ENCODE measurements around the gene EYA2.
"Not testable (repeated sequence)": the region's sequence is repeated elsewhere in the genome, so short reads cannot be mapped to it uniquely, and the experiment has no call there.

Gene EYA2

DNA sequence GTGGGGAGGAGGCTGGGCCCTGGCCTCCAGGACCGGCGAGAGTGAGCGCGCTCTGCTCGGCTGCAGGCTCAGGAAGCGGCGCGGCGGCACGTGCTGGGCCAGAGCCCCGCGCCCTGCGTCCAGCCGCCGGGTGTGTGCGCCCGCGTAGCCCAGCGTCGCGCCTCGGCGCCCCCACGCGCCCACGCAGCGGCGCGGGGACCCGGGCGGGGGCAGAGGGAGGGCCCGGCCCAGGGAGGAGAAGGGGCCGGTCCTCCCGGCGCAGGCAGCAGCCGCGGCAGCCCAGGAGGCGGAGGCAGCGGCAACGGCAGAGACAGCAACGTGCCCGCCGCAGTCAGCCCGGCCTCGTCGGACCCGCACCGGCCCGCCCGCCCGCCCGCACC is at the start of gene EYA2:
Gene EYA2 (plus strand): TSS at position 265 of the 380 bp plus-strand sequence. CDS start 95,168 bp downstream, outside the sequence.
- no peak for DNase-seq

GRCh38 chr20:46844965-46845364 is 49.7 kb upstream of the EYA2 start:
- DNase-seq = no peak

- no peak for DNase-seq
Measured at GRCh38 chr20:46849269-46849668, 45.4 kb upstream of the EYA2 start.

- DNase-seq = no peak
Measured at GRCh38 chr20:46849751-46850150, 44.9 kb upstream of the EYA2 start.

DNA sequence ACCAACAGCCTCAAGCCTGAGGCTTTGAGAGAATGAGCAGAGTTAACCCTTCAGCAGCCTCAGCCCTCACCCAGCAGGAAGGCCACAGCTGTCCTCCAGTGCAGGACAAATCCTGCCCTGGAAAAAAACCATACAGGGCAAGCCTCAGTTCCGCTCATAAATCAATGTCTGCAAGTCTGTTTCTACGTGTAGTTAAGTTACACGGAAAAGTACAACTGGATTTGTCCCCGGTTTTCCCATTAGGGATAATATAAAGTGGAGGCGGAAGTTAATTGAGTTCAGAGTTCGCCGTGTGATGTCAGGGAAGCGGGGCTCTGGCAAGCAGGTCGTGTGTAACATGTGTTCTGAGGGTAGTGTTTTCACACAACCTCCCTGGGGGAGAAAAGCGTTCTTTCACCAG is 44.2 kb upstream of the EYA2 start:
- DNase-seq = no peak

DNA sequence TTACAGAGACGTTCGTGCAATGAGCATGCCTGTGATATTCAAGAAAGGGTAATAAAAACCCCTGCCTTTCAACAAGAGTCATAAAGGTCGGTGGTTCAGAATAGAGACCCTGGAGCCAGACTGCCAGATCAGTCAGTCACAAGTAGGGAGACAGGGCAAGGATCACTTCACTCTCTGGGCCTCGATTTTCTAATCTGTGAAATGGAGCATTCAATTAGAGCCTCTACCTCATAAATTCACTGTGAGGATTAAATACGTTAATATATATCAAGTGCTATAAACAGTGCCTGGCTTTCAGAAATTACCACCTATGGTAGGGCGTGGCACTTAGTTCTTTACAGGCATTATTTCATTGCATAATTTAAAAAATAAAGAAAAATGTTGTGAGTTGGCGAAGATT is 43.7 kb upstream of the EYA2 start:
- DNase-seq = no peak

DNA sequence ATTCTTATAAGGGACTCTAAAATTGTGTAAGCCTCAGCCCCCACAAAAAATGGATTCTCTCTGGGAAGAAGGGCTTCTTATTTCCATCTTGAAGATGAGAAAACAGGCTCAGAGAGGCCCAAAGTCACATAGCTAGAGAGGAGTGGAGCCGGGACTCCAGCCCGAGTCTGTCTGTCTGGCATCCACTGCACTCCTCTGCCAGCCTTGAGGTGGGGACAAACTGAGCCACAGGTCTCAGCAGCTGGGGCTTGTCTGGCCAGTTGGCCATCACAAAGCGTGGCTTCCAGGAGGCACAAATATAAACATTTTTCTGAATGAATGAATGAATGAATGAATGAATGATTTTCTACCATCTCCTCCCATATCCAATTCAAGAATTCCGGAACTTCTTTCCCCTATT is 42.9 kb upstream of the EYA2 start:
- DNase-seq = no peak

DNA sequence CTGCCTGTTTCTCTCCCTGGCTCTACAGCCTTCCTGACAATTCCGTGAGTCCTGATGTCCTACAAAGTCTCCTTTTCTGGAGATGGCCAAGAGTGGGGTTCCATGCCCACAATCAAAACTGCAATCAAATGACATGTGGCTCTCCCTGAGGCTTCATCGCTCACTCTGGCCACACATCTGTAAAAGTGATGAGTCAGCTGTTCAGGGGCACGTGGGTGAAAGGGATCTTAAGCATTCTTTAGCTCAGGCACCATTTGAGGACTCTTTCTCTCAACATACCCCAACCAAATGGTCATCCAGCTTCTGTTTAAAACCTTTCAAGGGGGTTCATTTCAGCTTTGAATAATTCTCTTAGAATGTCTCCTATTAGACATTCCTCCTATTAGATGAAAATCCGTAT is 42.3 kb upstream of the EYA2 start:
- DNase-seq = no peak

DNA sequence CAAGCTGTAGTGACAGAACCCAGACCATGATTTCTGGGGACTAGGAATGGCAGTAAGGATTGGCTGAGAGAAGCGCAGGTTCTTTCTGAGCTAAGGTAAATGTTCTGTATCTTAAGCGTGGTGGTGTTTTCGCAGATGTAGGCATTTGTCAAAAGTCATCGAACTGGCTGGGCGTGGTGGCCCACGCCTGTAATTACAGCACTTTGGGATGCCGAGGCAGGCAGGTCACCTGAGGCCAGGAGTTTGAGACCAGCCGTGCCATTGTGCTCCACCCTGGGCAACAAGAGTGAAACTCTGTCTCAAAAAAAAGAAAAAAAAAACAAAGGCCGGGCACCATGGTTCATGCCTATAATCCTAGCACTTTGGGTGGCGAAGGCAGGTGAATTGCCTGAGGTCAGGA is 40.7 kb upstream of the EYA2 start:
- no peak for DNase-seq

DNA sequence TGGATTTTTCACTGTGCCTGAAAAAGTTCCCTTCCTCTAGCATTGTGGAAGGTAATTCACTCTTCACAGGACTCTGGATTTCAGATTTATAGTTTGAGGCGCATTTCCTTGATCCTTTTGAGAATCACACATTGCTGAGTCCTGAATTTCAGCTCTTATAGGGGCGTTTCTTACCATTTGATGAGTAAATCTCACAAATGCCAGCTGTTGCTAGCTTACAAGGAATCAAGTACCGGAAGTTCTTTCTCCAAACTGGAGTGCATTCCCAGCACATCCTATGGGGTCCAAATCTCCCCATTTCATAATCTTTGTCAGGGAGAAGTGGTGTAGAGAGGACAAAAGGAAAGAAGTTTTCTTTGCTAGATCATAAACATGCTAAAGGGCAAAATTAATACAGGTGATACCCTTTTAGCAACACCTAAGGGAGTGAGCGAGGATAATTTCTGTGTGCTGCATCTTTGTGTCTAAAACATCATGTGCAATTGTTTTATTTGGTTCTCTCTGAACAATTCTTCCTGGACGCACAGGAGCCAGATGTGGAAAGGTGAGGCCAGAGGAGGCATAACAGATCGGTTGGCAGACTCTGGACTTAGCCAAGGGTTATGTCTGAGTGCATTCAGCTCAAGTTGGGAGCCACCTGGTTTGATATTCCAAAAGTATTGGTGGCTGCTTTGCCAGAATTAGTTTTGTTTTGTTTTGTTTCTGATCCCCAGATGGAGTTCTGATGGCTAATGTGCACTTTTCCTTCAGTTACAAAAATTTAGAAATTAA is 37.4 kb upstream of the EYA2 start:
- no peak for DNase-seq

GRCh38 chr20:46865824-46866223 is 28.8 kb upstream of the EYA2 start:
- no peak for DNase-seq

DNA sequence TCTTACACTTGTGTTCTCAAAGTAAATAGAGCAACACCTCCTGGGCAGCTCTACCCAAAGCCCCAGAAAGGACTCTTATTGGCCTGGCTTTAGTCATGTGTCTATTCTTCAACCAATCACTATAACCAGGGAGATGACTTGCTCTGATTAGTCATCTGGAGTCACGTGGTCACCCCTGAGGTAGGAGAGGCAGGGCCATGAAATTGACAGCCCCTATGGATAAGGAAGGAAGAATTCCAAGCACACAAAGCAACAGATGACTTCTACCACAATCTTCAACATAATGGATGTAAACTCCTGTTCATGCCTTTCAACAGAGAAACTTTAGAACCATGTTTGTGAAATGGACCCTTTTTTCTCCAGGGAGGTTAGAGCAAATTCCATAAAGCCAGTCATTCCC is 24.6 kb upstream of the EYA2 start:
- DNase-seq = no peak

- DNase-seq = no peak
Measured at GRCh38 chr20:46872328-46873211, 22.1 kb upstream of the EYA2 start.

DNA sequence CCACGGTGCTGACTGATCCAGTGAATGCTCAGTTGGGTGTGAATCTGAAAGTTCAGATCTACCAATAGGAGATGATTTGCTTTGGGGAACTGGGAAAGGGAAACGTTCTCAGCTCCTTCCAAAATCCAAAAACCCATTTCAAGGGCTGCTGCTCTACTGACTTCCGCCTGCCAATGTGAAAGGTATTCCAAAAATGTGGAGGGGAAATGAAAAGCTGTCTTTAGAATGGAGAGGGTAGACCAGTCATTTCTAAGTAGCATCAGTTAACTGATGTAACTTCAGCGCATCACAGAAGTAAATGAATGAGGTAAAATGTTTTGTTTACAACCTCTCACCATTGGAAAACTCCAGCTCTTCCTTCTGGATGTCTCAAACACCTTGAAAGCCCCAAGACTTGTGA is 19.6 kb upstream of the EYA2 start:
- DNase-seq = no peak

GRCh38 chr20:46879386-46879785 is 15.3 kb upstream of the EYA2 start:
- no peak for DNase-seq

DNA sequence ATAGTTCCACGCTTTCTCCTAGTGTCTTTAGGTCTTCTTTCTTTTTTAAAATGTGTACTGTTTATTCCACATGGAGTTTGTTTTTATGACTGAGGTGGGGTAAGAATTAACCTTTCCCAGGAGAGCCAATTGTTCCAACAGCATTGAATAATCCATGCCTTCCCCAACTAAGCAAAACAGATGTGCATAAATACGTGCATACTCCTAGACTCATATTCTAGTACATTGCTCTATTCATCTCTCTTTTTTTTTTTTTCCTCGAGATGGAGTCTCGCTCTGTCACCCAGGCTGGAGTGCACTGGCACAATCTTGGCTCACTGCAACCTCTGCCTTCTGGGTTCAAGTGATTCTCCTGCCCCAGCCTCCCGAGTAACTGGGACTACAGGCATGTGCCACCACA is 14.7 kb upstream of the EYA2 start:
- DNase-seq = not testable (repeated sequence)

- no peak for DNase-seq
Measured at GRCh38 chr20:46883892-46884291, 10.8 kb upstream of the EYA2 start.

GRCh38 chr20:46890682-46891081 is 4.0 kb upstream of the EYA2 start:
- no peak for DNase-seq

GRCh38 chr20:46893051-46893450 is 1.6 kb upstream of the EYA2 start:
- no peak for DNase-seq

DNA sequence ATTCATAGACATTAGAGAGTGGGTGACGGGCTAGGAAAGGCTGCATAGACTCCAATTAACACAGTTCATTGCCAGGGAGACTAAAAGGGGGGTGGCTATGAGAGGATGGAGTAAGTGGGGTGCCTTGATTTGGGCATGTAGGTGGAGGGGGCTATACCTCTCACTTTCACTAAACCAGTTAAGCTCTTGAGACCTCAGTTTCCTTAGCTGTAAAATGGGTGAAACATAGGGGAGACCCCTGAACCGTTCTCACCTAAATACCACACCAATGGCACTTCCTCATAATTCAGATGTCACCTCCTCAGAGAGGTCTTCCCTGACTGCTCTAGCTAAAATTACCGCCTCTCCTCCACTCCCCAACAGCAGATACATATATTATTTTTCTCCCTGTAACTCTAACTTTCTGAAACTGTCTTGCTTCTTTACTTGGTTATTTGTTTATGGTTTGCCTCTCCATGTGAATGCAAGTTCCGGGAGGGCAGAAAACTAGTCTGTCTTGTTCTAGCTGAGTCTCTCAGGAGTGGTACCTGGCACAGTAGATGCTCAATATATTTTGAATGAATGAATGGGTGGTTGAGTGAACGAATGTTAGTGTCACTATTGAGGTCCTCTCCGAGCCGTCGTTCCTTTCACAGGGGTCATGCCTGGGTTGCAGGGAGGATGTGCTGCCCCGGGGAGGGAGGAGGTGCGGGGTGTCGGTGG is 615 bp upstream of the EYA2 start:
- no peak for DNase-seq

DNA sequence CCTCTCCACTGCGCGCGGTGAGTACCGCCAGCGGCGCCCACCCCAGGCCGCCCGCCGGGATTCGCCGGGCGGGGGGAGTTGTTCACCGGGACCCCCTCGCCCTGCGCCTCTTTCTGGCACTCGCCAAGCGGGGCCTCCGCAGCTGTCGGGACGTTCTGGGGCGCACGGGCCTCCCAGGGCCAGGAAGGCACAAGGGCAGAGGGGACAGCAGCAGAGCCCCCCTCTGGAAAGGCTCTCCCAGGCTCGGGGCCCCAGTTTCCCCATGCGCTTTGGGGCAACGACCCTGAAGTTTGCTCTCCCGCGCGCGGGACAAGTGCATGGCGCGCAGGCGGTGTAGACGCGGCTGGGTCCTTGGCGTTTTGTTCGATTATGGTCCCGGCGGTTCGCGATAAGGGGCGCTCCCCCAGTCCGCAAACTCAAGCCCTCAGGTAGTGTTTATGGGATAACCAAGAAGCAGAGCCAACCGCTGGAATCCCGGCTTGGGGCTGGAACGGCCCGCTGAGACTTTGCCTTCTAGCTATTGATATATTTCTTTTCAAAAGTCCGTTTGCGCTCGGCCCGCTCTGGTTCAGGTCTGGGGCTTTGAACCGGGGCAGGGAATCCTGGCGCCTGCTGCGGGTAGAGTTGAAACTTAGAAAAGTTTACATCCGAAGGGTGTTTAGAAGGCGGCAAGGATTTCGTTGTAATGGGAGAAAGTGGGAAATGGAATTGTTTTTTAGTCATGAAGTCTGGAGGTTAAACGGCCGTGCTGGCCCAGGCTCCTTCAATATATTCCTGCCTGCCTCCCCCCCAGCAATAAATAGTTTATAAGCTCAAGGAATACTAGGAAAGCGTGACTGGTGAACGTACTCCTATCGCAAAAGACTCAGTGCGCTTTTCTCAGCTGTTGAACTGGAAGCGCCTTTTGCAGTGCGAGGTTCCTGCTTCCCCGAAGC is 595 bp downstream of the EYA2 start:
- no peak for DNase-seq

GRCh38 chr20:46895906-46896242 is 1.2 kb downstream of the EYA2 start:
- DNase-seq = no peak

All from cortex of kidney (tissue), 1 donor.